ENCODE measurements around the gene ANKFN1. TPM values are rescaled to one million over a fixed set of nuclear protein-coding genes. Genes with fewer than 3 reads are reported as not detected.

ANKFN1 gene
- total and polyA plus RNA-seq, 11 donors, result not detected

GRCh38 chr17:56436142-56436541 lies 282.9 kb downstream of the ANKFN1 start:
- no peaks in the 10 kb centered on the region for H3K36me3 ChIP-seq
- peaks cover 0 to 12% (median 0%) of the 10 kb centered on the region in 9 donors for H3K27me3 ChIP-seq
- no peak overlapping the region for H3K27ac ChIP-seq
- no peaks in the 10 kb centered on the region for H3K9me3 ChIP-seq
- peaks cover 0 to under 1% (median 0%) of the 10 kb centered on the region in 12 donors for H3K4me1 ChIP-seq
- intact Hi-C loops (cut with DNase I), result no loop called here
- no peak for TF ChIP-seq POLR2A (IDR thresholded peaks at IDR 0.05)
- TF ChIP-seq, protein P1, sequence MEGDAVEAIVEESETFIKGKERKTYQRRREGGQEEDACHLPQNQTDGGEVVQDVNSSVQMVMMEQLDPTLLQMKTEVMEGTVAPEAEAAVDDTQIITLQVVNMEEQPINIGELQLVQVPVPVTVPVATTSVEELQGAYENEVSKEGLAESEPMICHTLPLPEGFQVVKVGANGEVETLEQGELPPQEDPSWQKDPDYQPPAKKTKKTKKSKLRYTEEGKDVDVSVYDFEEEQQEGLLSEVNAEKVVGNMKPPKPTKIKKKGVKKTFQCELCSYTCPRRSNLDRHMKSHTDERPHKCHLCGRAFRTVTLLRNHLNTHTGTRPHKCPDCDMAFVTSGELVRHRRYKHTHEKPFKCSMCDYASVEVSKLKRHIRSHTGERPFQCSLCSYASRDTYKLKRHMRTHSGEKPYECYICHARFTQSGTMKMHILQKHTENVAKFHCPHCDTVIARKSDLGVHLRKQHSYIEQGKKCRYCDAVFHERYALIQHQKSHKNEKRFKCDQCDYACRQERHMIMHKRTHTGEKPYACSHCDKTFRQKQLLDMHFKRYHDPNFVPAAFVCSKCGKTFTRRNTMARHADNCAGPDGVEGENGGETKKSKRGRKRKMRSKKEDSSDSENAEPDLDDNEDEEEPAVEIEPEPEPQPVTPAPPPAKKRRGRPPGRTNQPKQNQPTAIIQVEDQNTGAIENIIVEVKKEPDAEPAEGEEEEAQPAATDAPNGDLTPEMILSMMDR (IDR thresholded peaks at IDR 0.05), result no peak
- WGBS, 4 donors, result 94 to 95% (median 95%) methylated on average over 4 of the region's 4 CpGs
- no peak for DNase-seq
- no peak for ATAC-seq
- H3K4me3 ChIP-seq, result no peak overlapping the region

GRCh38 chr17:56440419-56440818 lies 287.1 kb downstream of the ANKFN1 start:
- Histone ChIP-seq H3K4me1 (peaks cover 0 to 3% (median 0%) of the 10 kb centered on the region in 12 donors), H3K4me3 (no peak overlapping the region), H3K36me3 (no peaks in the 10 kb centered on the region), H3K27ac (no peak overlapping the region), H3K9me3 (no peaks in the 10 kb centered on the region), H3K27me3 (peaks cover 0 to 5% (median 0%) of the 10 kb centered on the region in 9 donors)
- ATAC-seq, result no peak
- TF ChIP-seq, protein P1 (IDR thresholded peaks at IDR 0.05), result no peak
- no peak for TF ChIP-seq POLR2A (IDR thresholded peaks at IDR 0.05)
- WGBS, 4 donors, result 8 to 30% (median 22%) methylated on average over 2 of the region's 2 CpGs
- intact Hi-C loops (cut with DNase I), result no loop called here
- DNase-seq, result no peak

DNA sequence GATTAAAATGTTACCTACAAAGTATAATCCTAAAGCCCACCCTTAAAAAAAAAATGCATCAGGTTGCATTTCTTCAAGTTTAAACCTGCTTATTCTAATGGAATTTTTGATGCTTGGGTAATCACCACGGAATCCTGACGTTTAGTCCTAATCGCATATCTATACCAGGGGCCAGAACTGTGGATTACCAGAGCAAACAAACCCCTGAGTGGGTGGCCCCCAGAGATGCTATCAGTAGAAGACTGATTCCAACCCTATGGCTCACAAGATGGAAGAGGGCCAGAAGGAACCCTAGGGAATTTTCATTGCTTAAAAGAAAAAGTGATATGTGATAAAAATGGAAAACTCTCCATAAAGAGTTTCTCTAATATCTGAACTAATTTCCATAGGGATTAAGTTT lies 288.0 kb downstream of the ANKFN1 start:
- Histone ChIP-seq H3K4me1 (peaks cover 0 to 3% (median 0%) of the 10 kb centered on the region in 12 donors), H3K27me3 (peaks cover 0 to 5% (median 0%) of the 10 kb centered on the region in 9 donors), H3K36me3 (no peaks in the 10 kb centered on the region), H3K9me3 (no peaks in the 10 kb centered on the region), H3K27ac (no peak overlapping the region), H3K4me3 (no peak overlapping the region)
- WGBS, 4 donors, result 29 to 42% (median 30%) methylated on average over 3 of the region's 3 CpGs
- TF ChIP-seq, protein P1 (IDR thresholded peaks at IDR 0.05), result no peak
- TF ChIP-seq POLR2A (IDR thresholded peaks at IDR 0.05), result no peak
- ATAC-seq (no peak), DNase-seq (peak in 1 of 5 donors; percentile 25)
- intact Hi-C loops (cut with DNase I), result no loop called here

- no peak overlapping the region for H3K27ac ChIP-seq
- WGBS, 4 donors, result 76 to 83% (median 80%) methylated on average over 9 of the region's 9 CpGs
- peaks cover 0 to 3% (median 0%) of the 10 kb centered on the region in 12 donors for H3K4me1 ChIP-seq
- ATAC-seq, result no peak
- DNase-seq, result no peak
- no peaks in the 10 kb centered on the region for H3K9me3 ChIP-seq
- H3K27me3 ChIP-seq, result peaks cover 0 to 5% (median 0%) of the 10 kb centered on the region in 9 donors
- intact Hi-C loops (cut with DNase I), result no loop called here
- H3K36me3 ChIP-seq, result no peaks in the 10 kb centered on the region
- no peak overlapping the region for H3K4me3 ChIP-seq
- no peak for TF ChIP-seq POLR2A (IDR thresholded peaks at IDR 0.05)
- TF ChIP-seq, protein P1 (IDR thresholded peaks at IDR 0.05), result no peak
Observed at GRCh38 chr17:56445692-56446411, 292.6 kb downstream of the ANKFN1 start.
